Measurements from ENCODE around the gene BSDC1. TPM values are rescaled to one million over a fixed set of nuclear protein-coding genes. Genes with fewer than 3 reads are reported as not detected.

BSDC1 gene
- total and polyA plus RNA-seq, 2 of the 13 experiments (the other 11 are each of a cell fraction or from before 2014, with no cell fraction given), result 40.3 to 64.2 TPM

GRCh38 chr1:32335790-32336590 is 58.3 kb downstream of the BSDC1 start, which contains the start of gene MARCKSL1 (continued):
- no peak for TF ChIP-seq ZNF710 (CRISPR knock-in tag; IDR thresholded peaks at IDR 0.05; ENCODE audit: borderline replicate concordance)
- TF ChIP-seq MED1 (CRISPR knock-in tag; IDR thresholded peaks at IDR 0.05), result 0 out of 2 replicates have a peak, but pooled peaks have one; percentile 30
- no peak for TF ChIP-seq ZNF577 (CRISPR knock-in tag; IDR thresholded peaks at IDR 0.05; ENCODE audit: borderline replicate concordance, low read depth)
- no peak for TF ChIP-seq ZNF460 (CRISPR knock-in tag; IDR thresholded peaks at IDR 0.05; ENCODE audit: borderline replicate concordance)
- TF ChIP-seq ZNF549 (CRISPR knock-in tag; IDR thresholded peaks at IDR 0.05), result no peak
- TF ChIP-seq ELK4 (CRISPR knock-in tag; IDR thresholded peaks at IDR 0.05; ENCODE audit: borderline replicate concordance), result no peak
- peak; percentile 34; the same call in 1 of the 2 replicates for TF ChIP-seq SIN3A (IDR thresholded peaks at IDR 0.05; ENCODE audit: borderline replicate concordance, low read depth, low read length)
- 0 out of 2 replicates have a peak, but pooled peaks have one; percentile 55 for TF ChIP-seq KLF12 (CRISPR knock-in tag; IDR thresholded peaks at IDR 0.05; ENCODE audit: borderline replicate concordance)
- no peak for TF ChIP-seq ARNT (IDR thresholded peaks at IDR 0.05)
- no peak for TF ChIP-seq ZFP62 (CRISPR knock-in tag; IDR thresholded peaks at IDR 0.05)
- peak; percentile 44 for TF ChIP-seq ARNT2 (CRISPR knock-in tag; IDR thresholded peaks at IDR 0.05; ENCODE audit: low read depth)
- TF ChIP-seq ZNF670 (CRISPR knock-in tag; IDR thresholded peaks at IDR 0.05; ENCODE audit: borderline replicate concordance), result no peak
- peak; percentile 54; the same call in 1 of the 2 replicates for TF ChIP-seq ZNF839 (CRISPR knock-in tag; IDR thresholded peaks at IDR 0.05; ENCODE audit: borderline replicate concordance)
- no peak for TF ChIP-seq ATF2 (CRISPR knock-in tag; IDR thresholded peaks at IDR 0.05)
- TF ChIP-seq RBM22 (optimal IDR thresholded peaks at IDR 0.05; ENCODE audit: low read length), result peak; percentile 16
- 0 out of 2 replicates have a peak, but pooled peaks have one; percentile 18 for TF ChIP-seq MYC (CRISPR knock-in tag; IDR thresholded peaks at IDR 0.05; ENCODE audit: borderline replicate concordance)
- TF ChIP-seq KLF9 (CRISPR knock-in tag; IDR thresholded peaks at IDR 0.05; ENCODE audit: low read depth), result no peak
- peak; percentile 51 for TF ChIP-seq SAP130 (CRISPR knock-in tag; IDR thresholded peaks at IDR 0.05; ENCODE audit: low read depth)
- TF ChIP-seq CSRNP1 (CRISPR knock-in tag; IDR thresholded peaks at IDR 0.05), result no peak
- no peak for TF ChIP-seq ASH2L (IDR thresholded peaks at IDR 0.05; ENCODE audit: insufficient read length, low read depth, low read length)
- peak; percentile 46; the same call in 1 of the 2 replicates for TF ChIP-seq ZBTB2 (CRISPR knock-in tag; IDR thresholded peaks at IDR 0.05; ENCODE audit: low read depth)

All from HepG2 (cell line).